H1 (cell line): ENCODE data around the gene WDR33. TPM values are rescaled to one million over a fixed set of nuclear protein-coding genes. Genes with fewer than 3 reads are reported as not detected.

Experiments
- CTCF ChIA-PET: fragments of 300-600 bp; sonication (Branson Sonifier 250); formaldehyde crosslinking; loops from one replicate; lab custom pipeline; 2021; ENCODE audit not compliant: partially characterized antibody; lab: Charles Lee
- POLR2A ChIA-PET: fragments of 300-600 bp; sonication (Branson Sonifier 250); formaldehyde crosslinking; loops from one replicate; lab custom pipeline; 2021; ENCODE audit warnings: inconsistent platforms; ENCODE audit not compliant: partially characterized antibody; lab: Charles Lee
- DNase-seq, 2 experiments: peaks; one replicate each; pipeline versions ENCODE4 v3.0.0 to v3.0.0-alpha.2; 2010 to 2022; ENCODE audit warnings: low spot score in 2 of 2, low read depth in 1 of 2, mixed read lengths in 1 of 2
- FAIRE-seq: peaks from 2 replicates; lab custom pipeline; 2011; peaks lifted over from hg19 to GRCh38; lab: Jason Lieb, UNC
- H2AFZ ChIP-seq: 2 replicates; pipeline ENCODE4 v1.8.1; 2012; ENCODE audit warnings: low read length, inconsistent platforms
- H2AK5ac ChIP-seq: 2 replicates; pipeline ENCODE4 v1.6.1; 2013; ENCODE audit warnings: low read depth, low read length
- H2BK120ac ChIP-seq: replicated peaks from 2 replicates; pipeline ENCODE3; 2013; ENCODE audit warnings: low read depth, low read length, inconsistent platforms
- H2BK12ac ChIP-seq: 2 replicates; pipeline ENCODE4 v1.6.1; 2013; ENCODE audit warnings: low read depth, low read length
- H2BK15ac ChIP-seq: 2 replicates; pipeline ENCODE4 v1.6.1; 2013; ENCODE audit warnings: low read length
- H2BK20ac ChIP-seq: 2 replicates; pipeline ENCODE4 v1.6.1; 2013; ENCODE audit warnings: low read length
- H2BK5ac ChIP-seq: 2 replicates; pipeline ENCODE4 v1.6.1; 2013; ENCODE audit warnings: low read depth, low read length
- H3K14ac ChIP-seq: 2 replicates; pipeline ENCODE4 v1.6.1; 2013; ENCODE audit warnings: inconsistent platforms; ENCODE audit not compliant: insufficient read length
- H3K18ac ChIP-seq: 2 replicates; pipeline ENCODE4 v1.6.1; 2013; ENCODE audit warnings: low read length; ENCODE audit errors: extremely low read depth
- H3K23ac ChIP-seq: 2 replicates; pipeline ENCODE4 v1.6.1; 2013; ENCODE audit warnings: inconsistent platforms; ENCODE audit not compliant: insufficient read length
- H3K23me2 ChIP-seq: 2 replicates; pipeline ENCODE4 v1.6.1; 2013; ENCODE audit warnings: low read depth, low read length
- H3K27ac ChIP-seq: 2 replicates; pipeline ENCODE4 v1.6.1; 2011; ENCODE audit warnings: low read depth, low read length, inconsistent platforms
- H3K27me3 ChIP-seq, 4 experiments: replicated peaks in 1 of 4; 1 replicate in 1 of 4; 2 replicates in 3 of 4; pipeline versions ENCODE4 v1.6.1 to v1.8.1; 2011 to 2013; ENCODE audit warnings: low read length in 3 of 4, mild to moderate bottlenecking in 3 of 4, inconsistent platforms in 2 of 4, mixed read lengths in 2 of 4, moderate library complexity in 1 of 4; ENCODE audit not compliant: control insufficient read depth in 3 of 4, insufficient read depth in 3 of 4; ENCODE audit errors: extremely low read depth in 1 of 4
- H3K36me3 ChIP-seq, 4 experiments: 2 replicates each; pipeline versions ENCODE4 v1.6.1 to v1.8.1; 2011 to 2013; ENCODE audit warnings: mild to moderate bottlenecking in 4 of 4, low read length in 3 of 4, moderate library complexity in 2 of 4, control low read depth in 1 of 4, inconsistent platforms in 1 of 4; ENCODE audit not compliant: insufficient read depth in 4 of 4, control insufficient read depth in 2 of 4
- H3K4ac ChIP-seq: replicated peaks from 2 replicates; pipeline ENCODE3; 2013; ENCODE audit warnings: low read length, low read depth, mixed read lengths, inconsistent platforms; ENCODE audit not compliant: insufficient read length
- H3K4me1 ChIP-seq, 4 experiments: replicated peaks in 1 of 4; 1 replicate in 1 of 4; 2 replicates in 3 of 4; pipeline versions ENCODE4 v1.6.1 to v1.8.1; 2011 to 2013; ENCODE audit warnings: low read length in 3 of 4, inconsistent platforms in 2 of 4, mixed read lengths in 1 of 4; ENCODE audit not compliant: insufficient read depth in 4 of 4, control insufficient read depth in 3 of 4
- H3K4me2 ChIP-seq, 2 experiments: 2 replicates each; pipeline versions ENCODE4 v1.6.1 to v1.8.1; 2011 to 2013; ENCODE audit warnings: low read depth in 2 of 2, low read length in 2 of 2, control low read depth in 1 of 2, inconsistent platforms in 1 of 2, mild to moderate bottlenecking in 1 of 2; ENCODE audit not compliant: insufficient read depth in 1 of 2
- H3K4me3 ChIP-seq, 4 experiments: fragments of 200-600, 300-600 bp in 1 of 4; sonication (generic), shearing (Covaris generic), sonication (Bioruptor Twin) in 1 of 4; 2 replicates each; pipeline versions ENCODE4 v1.5.1 to v1.8.1; 2011 to 2016; ENCODE audit warnings: low read length in 4 of 4, low read depth in 3 of 4, control low read depth in 2 of 4, inconsistent platforms in 2 of 4, mild to moderate bottlenecking in 2 of 4, mixed read lengths in 1 of 4, moderate library complexity in 1 of 4; ENCODE audit not compliant: insufficient read depth in 2 of 4; ENCODE audit errors: extremely low read depth in 1 of 4
- H3K56ac ChIP-seq: replicated peaks from 2 replicates; pipeline ENCODE3; 2013; ENCODE audit warnings: low read depth, mild to moderate bottlenecking, mixed read lengths, low read length, inconsistent platforms; ENCODE audit not compliant: insufficient read length
- H3K79me1 ChIP-seq: 2 replicates; pipeline ENCODE4 v1.6.1; 2013; ENCODE audit warnings: low read depth, low read length, control low read depth
- H3K79me2 ChIP-seq, 2 experiments: 2 replicates each; pipeline versions ENCODE4 v1.6.1 to v1.8.1; 2012 to 2013; ENCODE audit warnings: low read length in 2 of 2, mild to moderate bottlenecking in 2 of 2, inconsistent platforms in 1 of 2; ENCODE audit not compliant: insufficient read depth in 2 of 2, control insufficient read depth in 1 of 2
- H3K9ac ChIP-seq, 4 experiments: replicated peaks in 1 of 4; 1 replicate in 1 of 4; 2 replicates in 3 of 4; pipeline versions ENCODE4 v1.6.1 to v1.8.1; 2011 to 2013; ENCODE audit warnings: low read depth in 3 of 4, low read length in 3 of 4, control low read depth in 2 of 4, mild to moderate bottlenecking in 2 of 4, moderate library complexity in 2 of 4, inconsistent platforms in 1 of 4; ENCODE audit errors: extremely low read depth in 1 of 4
- H3K9me3 ChIP-seq, 2 experiments: 2 replicates each; pipeline versions ENCODE4 v1.6.1 to v1.8.1; 2012 to 2013; ENCODE audit warnings: mild to moderate bottlenecking in 2 of 2, moderate library complexity in 2 of 2, control low read depth in 1 of 2, inconsistent platforms in 1 of 2, low read depth in 1 of 2, low read length in 1 of 2, mixed read lengths in 1 of 2; ENCODE audit not compliant: insufficient read depth in 2 of 2
- H4K20me1 ChIP-seq, 2 experiments: replicated peaks in 1 of 2; 2 replicates each; pipeline versions ENCODE3 to v1.8.1; 2011 to 2013; ENCODE audit warnings: inconsistent platforms in 2 of 2, low read length in 2 of 2, mild to moderate bottlenecking in 1 of 2; ENCODE audit not compliant: insufficient read depth in 2 of 2, control insufficient read depth in 1 of 2
- H4K5ac ChIP-seq: 2 replicates; pipeline ENCODE4 v1.6.1; 2013; ENCODE audit warnings: low read length, low read depth, mixed read lengths, inconsistent platforms; ENCODE audit not compliant: insufficient read length
- H4K8ac ChIP-seq: 2 replicates; pipeline ENCODE4 v1.8.0; 2013; ENCODE audit warnings: mild to moderate bottlenecking, moderate library complexity, low read length, inconsistent platforms; ENCODE audit not compliant: insufficient read depth; ENCODE audit errors: extremely low read depth
- H4K91ac ChIP-seq: replicated peaks from 2 replicates; pipeline ENCODE3; 2013; ENCODE audit warnings: low read length, mixed read lengths, inconsistent platforms; ENCODE audit not compliant: insufficient read length
- BRCA1 ChIP-seq: IDR thresholded peaks from 2 replicates; pipeline ENCODE4 v1.6.1; 2012; ENCODE audit warnings: low read depth, low read length, improper control_type of control experiment
- CBX5 ChIP-seq: fragments of 300-800, 300-1000 bp; sonication (generic); IDR thresholded peaks from 2 replicates; pipeline ENCODE4 v1.7.1; 2016; ENCODE audit warnings: antibody characterized with exemption, low read length, low read depth
- CREB1 ChIP-seq: IDR thresholded peaks from 2 replicates; pipeline ENCODE4 v1.6.1; 2012; ENCODE audit warnings: inconsistent platforms
- PHF8 ChIP-seq: fragments of 200-600 bp; sonication (generic); conservative IDR thresholded peaks from 2 replicates; pipeline ENCODE4 v1.7.1; 2012; ENCODE audit warnings: low read depth, mild to moderate bottlenecking, inconsistent platforms, low read length, moderate library complexity
- RBBP5 ChIP-seq: IDR thresholded peaks from 2 replicates; pipeline ENCODE4 v1.7.1; 2012; ENCODE audit warnings: low read depth, mild to moderate bottlenecking, inconsistent platforms, low read length, moderate library complexity, borderline replicate concordance
- RXRA ChIP-seq: IDR thresholded peaks from 2 replicates; pipeline ENCODE4 v1.6.1; 2011; ENCODE audit warnings: low read depth, mild to moderate bottlenecking, low read length, moderate library complexity; ENCODE audit not compliant: insufficient read depth
- SIN3A ChIP-seq, 2 experiments: IDR thresholded peaks in 1 of 2; conservative IDR thresholded peaks in 1 of 2; 2 replicates each; pipeline ENCODE4 v1.6.1; 2011 to 2012; ENCODE audit warnings: low read length in 2 of 2, improper control_type of control experiment in 1 of 2, low read depth in 1 of 2, mild to moderate bottlenecking in 1 of 2
- TAF7 ChIP-seq: optimal IDR thresholded peaks from 2 replicates; pipeline ENCODE3; 2011; ENCODE audit warnings: low read depth, mild to moderate bottlenecking, inconsistent platforms, low read length, moderate library complexity, borderline replicate concordance
- WGBS, 2 experiments: shearing (Covaris generic) in 1 of 2; methylation state at CpG; one replicate each; pipeline versions ENCODE4 v1.1.6 to v1.1.7; 2013 to 2015; ENCODE audit warnings: low lambda C conversion rate in 2 of 2, mixed read lengths in 2 of 2, inconsistent platforms in 1 of 2, low coverage in 1 of 2, missing lambda C conversion rate in 1 of 2; ENCODE audit not compliant: insufficient replicate concordance in 2 of 2, insufficient coverage in 1 of 2, insufficient read length in 1 of 2; ENCODE audit errors: extremely low coverage in 1 of 2, missing lambda C conversion rate in 1 of 2; 5-methylcytosine and 5-hydroxymethylcytosine counted together
- polyA plus RNA-seq, 7 experiments: library from polyadenylated mRNA; depleted of rRNA in 3 of 7; stranded (reverse) in 5 of 7; unstranded in 2 of 7; fragments of >200 nt in 5 of 7; fragments of 200-250 nt in 2 of 7; gene quantifications; 1 replicate in 5 of 7; 2 replicates in 1 of 7; 4 replicates in 1 of 7; pipeline versions ENCODE4 v1.2.1 to v1.2.3, GENCODE V29; 2011 to 2013; ENCODE audit warnings: missing spikeins in 2 of 7, mixed read lengths in 2 of 7
- total RNA-seq: library from RNA; stranded (reverse); fragmentation: NEBNext Ultra II Directional; extraction: Animal tissue kit (Norgen Biotek cat#: 25700); gene quantifications from 2 replicates; pipeline ENCODE4 v1.2.1, GENCODE V29; 2021
- TF ChIP-seq, protein P1 (sequence below): IDR thresholded peaks from 2 replicates; pipeline ENCODE4 v1.6.1; 2012; ENCODE audit warnings: low read length, inconsistent platforms
- TF ChIP-seq, protein P2 (sequence below): IDR thresholded peaks from 2 replicates; pipeline ENCODE4 v1.6.1; 2012; ENCODE audit warnings: inconsistent platforms

The WDR33 gene
- total and polyA plus RNA-seq, 2 of the 8 experiments (the other 6 are each of a cell fraction or from before 2014, with no cell fraction given): 18.1 to 82.7 TPM

DNA sequence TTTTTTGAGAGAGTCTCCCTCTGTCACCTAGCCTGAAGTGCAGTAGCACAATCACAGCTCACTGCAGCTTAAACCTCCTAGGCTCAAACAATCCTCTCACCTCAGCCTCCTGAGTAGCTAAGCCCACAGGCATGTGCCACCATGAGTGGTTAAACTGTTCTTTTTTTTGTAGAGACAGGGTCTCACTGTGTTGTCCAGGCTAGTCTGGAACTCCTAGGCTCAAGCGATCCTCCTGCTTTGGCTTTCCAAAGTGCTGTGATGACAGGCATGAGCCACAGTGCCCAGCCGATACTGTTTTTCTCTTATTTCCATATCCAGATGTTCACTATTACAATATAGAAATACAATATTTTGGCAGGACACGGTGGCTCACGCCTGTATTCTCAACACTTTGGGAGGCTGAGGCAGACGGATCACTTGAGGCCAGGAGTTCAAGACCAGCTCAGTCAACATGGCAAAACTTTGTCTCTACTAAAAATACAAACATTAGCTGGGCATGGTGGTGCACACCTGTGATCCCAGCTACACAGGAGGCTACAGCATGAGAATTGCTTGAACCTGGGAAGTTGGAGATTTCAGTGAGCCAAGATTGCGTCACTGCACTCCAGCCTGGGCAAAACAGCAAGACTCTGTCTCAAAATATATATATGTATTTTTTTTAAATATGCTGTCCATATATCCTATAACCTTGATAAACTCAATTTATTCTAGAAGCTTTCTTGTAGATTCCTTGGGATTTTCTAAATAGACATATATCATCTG, 24.7 kb downstream of the WDR33 start:
- WGBS, 2 experiments: 93% methylated on average over 6 of the region's 6 CpGs; no CpG with 5 or more reads in 1 of the 2 experiments
- H3K23me2 ChIP-seq: no peaks in the 10 kb centered on the region; the same call in 1 of the 2 replicates
- peaks cover 0 to 59% of the 10 kb centered on the region in 2 experiments; a peak in 3 of 4 replicates for H3K79me2 ChIP-seq
- H3K79me1 ChIP-seq: peaks cover 2% of the 10 kb centered on the region
- H2AK5ac ChIP-seq: no peak overlapping the region
- no peak overlapping the region for H4K91ac ChIP-seq
- H3K27me3 ChIP-seq: no peaks in the 10 kb centered on the region
- no peak overlapping the region for H3K4me2 ChIP-seq
- H3K14ac ChIP-seq: no peak overlapping the region
- no peak overlapping the region for H3K9ac ChIP-seq
- no peak overlapping the region for H4K5ac ChIP-seq
- H4K20me1 ChIP-seq: peaks cover 0 to 4% of the 10 kb centered on the region in 2 experiments
- ChIA-PET POLR2A (interaction anchor here (0.6 to 1.6 kb wide), 4 partner anchors 8 to 36 kb away, joined by 3 to 7 read pairs (median 5); no protein-coding TSS in a partner anchor), CTCF (no interaction called here)
- H3K4ac ChIP-seq: no peak overlapping the region
- no peak overlapping the region for H2BK20ac ChIP-seq
- no peak overlapping the region for H3K23ac ChIP-seq
- H2BK12ac ChIP-seq: no peak overlapping the region
- no peak overlapping the region for H3K18ac ChIP-seq
- DNase-seq (no peak), FAIRE-seq (no peak)
- H3K27ac ChIP-seq: no peak overlapping the region
- no peak overlapping the region for H4K8ac ChIP-seq
- H3K9me3 ChIP-seq: 0 out of 4 replicates have a peak, but pooled peaks cover 2 to 5% of the 10 kb centered on the region in 2 experiments
- H2BK120ac ChIP-seq: no peak overlapping the region
- H2BK5ac ChIP-seq: no peak overlapping the region
- H3K56ac ChIP-seq: no peak overlapping the region
- H2AFZ ChIP-seq: no peak overlapping the region
- no peaks in the 10 kb centered on the region for H3K4me1 ChIP-seq
- peaks cover 0 to 5% (median 1%) of the 10 kb centered on the region in 4 experiments; a peak in 2 of 8 replicates for H3K36me3 ChIP-seq
- H3K4me3 ChIP-seq: no peak overlapping the region
- no peak overlapping the region for H2BK15ac ChIP-seq
- TF ChIP-seq, protein P1, sequence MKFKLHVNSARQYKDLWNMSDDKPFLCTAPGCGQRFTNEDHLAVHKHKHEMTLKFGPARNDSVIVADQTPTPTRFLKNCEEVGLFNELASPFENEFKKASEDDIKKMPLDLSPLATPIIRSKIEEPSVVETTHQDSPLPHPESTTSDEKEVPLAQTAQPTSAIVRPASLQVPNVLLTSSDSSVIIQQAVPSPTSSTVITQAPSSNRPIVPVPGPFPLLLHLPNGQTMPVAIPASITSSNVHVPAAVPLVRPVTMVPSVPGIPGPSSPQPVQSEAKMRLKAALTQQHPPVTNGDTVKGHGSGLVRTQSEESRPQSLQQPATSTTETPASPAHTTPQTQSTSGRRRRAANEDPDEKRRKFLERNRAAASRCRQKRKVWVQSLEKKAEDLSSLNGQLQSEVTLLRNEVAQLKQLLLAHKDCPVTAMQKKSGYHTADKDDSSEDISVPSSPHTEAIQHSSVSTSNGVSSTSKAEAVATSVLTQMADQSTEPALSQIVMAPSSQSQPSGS: no peak
- TF ChIP-seq RXRA (no peak), CREB1 (no peak), BRCA1 (no peak), TAF7 (no peak), RBBP5 (no peak), CBX5 (no peak), PHF8 (no peak), SIN3A (conservative IDR thresholded peaks at IDR 0.05 in 1 of 2, IDR thresholded peaks at IDR 0.05 in 1 of 2; ENCODE audit: low read depth in 1 of 2, low read length in 2 of 2) (no peak)
- TF ChIP-seq, protein P2, sequence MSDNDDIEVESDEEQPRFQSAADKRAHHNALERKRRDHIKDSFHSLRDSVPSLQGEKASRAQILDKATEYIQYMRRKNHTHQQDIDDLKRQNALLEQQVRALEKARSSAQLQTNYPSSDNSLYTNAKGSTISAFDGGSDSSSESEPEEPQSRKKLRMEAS: no peak
